ENCODE results near the gene CEBPZ. TPM values are rescaled to one million over a fixed set of nuclear protein-coding genes. Genes with fewer than 3 reads are reported as not detected.
A peak's percentile ranks its signal among the peaks of the same experiment; 100 is the strongest.
"Not testable (repeated sequence)": the region's sequence is repeated elsewhere in the genome, so short reads cannot be mapped to it uniquely, and the experiment has no call there.

The CEBPZ gene
- total RNA-seq, 1 donor from 2014 or later = 64.2 TPM

DNA sequence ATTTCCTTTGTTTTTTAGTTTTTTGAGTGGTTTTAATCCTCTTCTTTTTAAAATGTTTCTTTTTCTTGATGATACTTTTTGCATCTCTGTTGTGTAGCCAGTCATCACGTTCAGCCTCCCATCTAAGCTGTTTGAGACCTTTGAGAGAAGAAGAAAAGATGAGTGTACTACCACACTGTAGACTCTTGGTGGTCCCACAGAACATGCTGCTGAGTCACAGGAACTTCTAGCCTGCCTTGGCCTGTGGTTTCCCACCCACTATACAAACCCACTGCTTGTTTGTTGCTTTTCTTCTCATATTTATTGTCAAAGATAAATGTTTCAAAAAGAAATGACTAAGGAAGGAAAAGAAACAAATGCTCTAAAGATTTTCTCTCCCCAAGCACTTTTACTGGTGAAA lies 29.6 kb downstream of the CEBPZ start:
- DNase-seq (ENCODE audit: low read depth) = no peak
- no peak overlapping the region for H3K4me3 ChIP-seq (ENCODE audit: low read depth, low read length)
- no peak for TF ChIP-seq CTCF (conservative IDR thresholded peaks at IDR 0.05; ENCODE audit: low read depth, low read length)

DNA sequence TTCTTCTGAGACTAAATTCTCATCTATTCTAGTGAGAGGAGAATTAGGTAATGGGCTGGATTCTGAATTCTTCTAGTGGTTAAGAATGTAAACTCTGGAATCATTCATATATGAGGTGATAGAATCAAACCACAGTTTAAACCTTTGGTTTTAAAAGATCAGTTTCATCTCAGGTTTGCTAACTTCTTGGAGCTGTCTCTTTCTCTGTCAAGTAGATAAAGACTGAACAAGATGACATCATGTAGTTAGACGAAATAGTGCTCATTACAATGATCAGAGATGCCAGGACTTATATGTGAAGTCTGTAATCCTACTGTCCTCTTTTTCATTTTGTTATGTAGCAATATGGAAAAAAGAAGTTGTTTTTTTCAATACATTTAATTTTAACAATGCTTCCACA lies 30.2 kb downstream of the CEBPZ start:
- no peak overlapping the region for H3K4me3 ChIP-seq (ENCODE audit: low read depth, low read length)
- no peak for TF ChIP-seq CTCF (conservative IDR thresholded peaks at IDR 0.05; ENCODE audit: low read depth, low read length)
- no peak for DNase-seq (ENCODE audit: low read depth)

DNA sequence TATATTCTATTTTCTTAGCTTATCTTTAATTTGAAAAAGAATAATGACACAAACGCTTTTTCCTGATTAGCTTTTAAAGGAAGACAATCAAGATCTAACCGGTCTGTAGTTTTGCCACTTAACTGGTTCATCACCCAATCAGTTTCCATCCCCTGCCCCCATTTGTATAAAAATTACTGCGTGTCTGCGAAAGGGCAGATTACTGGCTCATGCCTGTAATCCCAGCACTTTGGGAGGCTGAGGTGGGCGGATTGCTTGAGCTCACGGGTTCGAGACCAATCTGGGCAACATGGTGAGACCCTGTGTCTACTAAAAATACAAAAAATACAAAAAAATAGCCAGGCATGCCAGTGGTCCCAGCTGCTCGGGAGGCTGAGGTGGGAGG lies 32.7 kb downstream of the CEBPZ start:
- no peak for DNase-seq (ENCODE audit: low read depth)
- H3K4me3 ChIP-seq (ENCODE audit: low read depth, low read length) = no peak overlapping the region
- no peak for TF ChIP-seq CTCF (conservative IDR thresholded peaks at IDR 0.05; ENCODE audit: low read depth, low read length)

GRCh38 chr2:37196320-37197195 lies 34.8 kb downstream of the CEBPZ start, which contains the start of gene CEBPZOS:
Gene CEBPZOS, plus strand, starts transcription at chr2:37196496. Its CDS starts 3,209 bp downstream, at chr2:37199705.
- peak within 1 kb of the TSS; percentile 84 for H3K4me3 ChIP-seq (ENCODE audit: low read depth, low read length)
- peak; percentile 22 for DNase-seq (ENCODE audit: low read depth)
- TF ChIP-seq CTCF (conservative IDR thresholded peaks at IDR 0.05; ENCODE audit: low read depth, low read length) = no peak

GRCh38 chr2:37195862-37196319 lies 35.5 kb downstream of the CEBPZ start:
- peak overlapping the region; percentile 84 for H3K4me3 ChIP-seq (ENCODE audit: low read depth, low read length)
- DNase-seq (ENCODE audit: low read depth) = not testable (repeated sequence)

- no peak for TF ChIP-seq CTCF (conservative IDR thresholded peaks at IDR 0.05; ENCODE audit: low read depth, low read length)
- no peak overlapping the region for H3K4me3 ChIP-seq (ENCODE audit: low read depth, low read length)
- DNase-seq (ENCODE audit: low read depth) = no peak
Measured at GRCh38 chr2:37192551-37192950, 38.8 kb downstream of the CEBPZ start.

DNA sequence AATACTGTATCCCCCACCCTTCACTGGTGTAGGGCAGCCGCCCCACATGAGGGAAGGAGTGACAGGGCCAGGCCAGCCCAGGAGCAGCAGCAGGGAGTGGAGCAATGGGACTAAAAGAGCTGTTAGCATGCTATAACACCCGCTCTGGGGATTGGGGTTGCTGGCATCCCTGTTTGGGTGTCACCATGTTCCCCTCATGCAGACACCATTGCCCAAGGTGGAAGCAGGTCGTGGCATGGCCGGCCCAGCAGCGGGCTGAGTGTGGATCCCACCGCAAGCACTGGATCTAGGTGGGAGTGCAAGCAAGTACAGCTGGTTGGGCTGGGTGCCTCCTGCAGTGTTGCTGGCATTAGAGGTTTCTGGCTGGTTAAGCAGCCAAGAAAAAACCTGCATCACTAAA lies 39.6 kb downstream of the CEBPZ start:
- no peak for DNase-seq (ENCODE audit: low read depth)
- TF ChIP-seq CTCF (conservative IDR thresholded peaks at IDR 0.05; ENCODE audit: low read depth, low read length) = no peak
- no peak overlapping the region for H3K4me3 ChIP-seq (ENCODE audit: low read depth, low read length)

All from epithelial cell of proximal tubule (primary cell).